Measurements from ENCODE around the gene OBSCN. TPM values are rescaled to one million over a fixed set of nuclear protein-coding genes. Genes with fewer than 3 reads are reported as not detected.

OBSCN gene
- total and polyA plus RNA-seq, 2 experiments from 2014 or later: 1.1 to 5.2 TPM

DNA sequence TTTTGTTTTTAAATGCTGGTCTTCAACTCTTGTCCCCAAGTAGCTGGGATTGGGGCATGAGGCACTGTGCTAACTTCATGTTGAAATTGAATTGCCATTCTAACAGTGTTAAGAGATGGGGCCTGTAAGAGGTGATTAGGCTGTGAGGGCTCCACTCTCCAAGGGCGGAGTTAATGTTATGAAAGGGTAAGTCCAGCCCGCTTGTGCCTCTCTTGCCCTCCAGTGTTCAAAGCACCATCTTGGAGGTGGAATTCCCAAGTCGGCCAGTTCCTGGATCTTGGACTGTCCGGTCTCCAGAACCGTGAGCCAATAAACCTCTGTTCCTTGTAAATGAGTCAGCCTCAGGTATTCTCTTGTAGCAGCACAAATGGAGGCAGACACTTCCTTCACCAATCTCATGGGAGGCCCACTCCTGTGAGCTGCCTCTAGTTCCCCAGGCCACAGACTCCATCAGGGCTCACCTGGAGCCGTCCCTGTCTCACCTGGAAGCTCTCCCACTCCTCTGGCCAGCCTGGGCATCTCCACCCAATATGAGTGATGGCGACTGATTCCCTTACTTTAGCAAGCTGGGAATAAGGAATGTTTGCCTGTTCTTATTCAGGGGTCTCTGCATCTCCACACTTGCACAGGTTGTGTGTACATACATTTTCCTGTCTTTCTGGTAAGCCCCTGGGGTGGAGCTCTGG, 26.7 kb upstream of the OBSCN start:
- Histone ChIP-seq H3K27me3 (replicated peaks; ENCODE audit: insufficient read depth) (no peaks in the 10 kb centered on the region), H4K20me1 (ENCODE audit: insufficient read depth) (no peaks in the 10 kb centered on the region), H2AFZ (no peak overlapping the region), H3K9me2 (ENCODE audit: insufficient read depth) (no peaks in the 10 kb centered on the region), H3K4me1 (ENCODE audit: insufficient read depth) (no peaks in the 10 kb centered on the region), H3K9ac (no peak overlapping the region), H3K79me2 (ENCODE audit: insufficient read depth) (no peaks in the 10 kb centered on the region), H3K36me3 (ENCODE audit: low read depth) (no peaks in the 10 kb centered on the region), H3F3A (ENCODE audit: insufficient read depth) (no peaks in the 10 kb centered on the region), H3K4me3 (no peak overlapping the region), H3K4me2 (ENCODE audit: unreplicated experiment) (no peak overlapping the region), H3K9me3 (ENCODE audit: low read depth) (no peaks in the 10 kb centered on the region), H3K27ac (no peak overlapping the region)
- WGBS, 2 experiments (ENCODE audit: low coverage in 1 of 2, low lambda C conversion rate in 2 of 2, missing lambda C conversion rate in 2 of 2): 88% methylated on average over 7 of the region's 7 CpGs
- DNase-seq: no peak
- TF ChIP-seq EZH2phosphoT487 (IDR thresholded peaks at IDR 0.05; ENCODE audit: insufficient read depth, low read depth): no peak
- no peak for TF ChIP-seq EZH2 (IDR thresholded peaks at IDR 0.05; ENCODE audit: insufficient read depth, poor library complexity, severe bottlenecking)
- in situ Hi-C loops (cut with MboI): no loop called here

DNA sequence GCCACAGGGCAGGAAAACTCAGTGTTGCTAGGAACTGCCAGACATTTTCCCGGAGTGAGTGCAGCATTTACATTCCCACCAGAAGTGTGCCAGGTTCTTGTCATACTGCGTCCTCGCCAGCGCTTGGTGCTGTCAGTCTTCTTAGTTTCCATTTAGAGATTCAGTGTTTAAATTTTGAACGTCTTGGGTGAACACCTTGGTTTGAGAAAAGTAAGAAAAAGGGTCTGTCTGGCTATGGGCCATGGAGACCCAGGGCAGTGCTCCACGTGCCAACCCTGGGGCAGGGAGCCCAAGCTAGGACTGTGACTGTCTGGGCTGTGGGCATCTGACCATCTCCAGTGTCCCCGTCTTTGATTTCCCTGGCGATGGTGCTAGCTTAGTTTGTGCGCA, 26.2 kb upstream of the OBSCN start:
- H4K20me1 ChIP-seq (ENCODE audit: insufficient read depth): no peaks in the 10 kb centered on the region
- no peaks in the 10 kb centered on the region for H3K9me3 ChIP-seq (ENCODE audit: low read depth)
- H3K27ac ChIP-seq: no peak overlapping the region
- TF ChIP-seq EZH2 (IDR thresholded peaks at IDR 0.05; ENCODE audit: insufficient read depth, poor library complexity, severe bottlenecking): no peak
- no peak for TF ChIP-seq EZH2phosphoT487 (IDR thresholded peaks at IDR 0.05; ENCODE audit: insufficient read depth, low read depth)
- H3K4me3 ChIP-seq: no peak overlapping the region
- H3K9me2 ChIP-seq (ENCODE audit: insufficient read depth): no peaks in the 10 kb centered on the region
- DNase-seq: no peak
- H3F3A ChIP-seq (ENCODE audit: insufficient read depth): no peaks in the 10 kb centered on the region
- in situ Hi-C loops (cut with MboI): no loop called here
- H3K9ac ChIP-seq: no peak overlapping the region
- H3K4me1 ChIP-seq (ENCODE audit: insufficient read depth): no peaks in the 10 kb centered on the region
- no peaks in the 10 kb centered on the region for H3K27me3 ChIP-seq (replicated peaks; ENCODE audit: insufficient read depth)
- no peak overlapping the region for H3K4me2 ChIP-seq (ENCODE audit: unreplicated experiment)
- no peak overlapping the region for H2AFZ ChIP-seq
- H3K36me3 ChIP-seq (ENCODE audit: low read depth): no peaks in the 10 kb centered on the region
- 76 to 80% methylated on average over 9 of the region's 9 CpGs for WGBS, 2 experiments (ENCODE audit: low coverage in 1 of 2, low lambda C conversion rate in 2 of 2, missing lambda C conversion rate in 2 of 2)
- H3K79me2 ChIP-seq (ENCODE audit: insufficient read depth): no peaks in the 10 kb centered on the region

DNA sequence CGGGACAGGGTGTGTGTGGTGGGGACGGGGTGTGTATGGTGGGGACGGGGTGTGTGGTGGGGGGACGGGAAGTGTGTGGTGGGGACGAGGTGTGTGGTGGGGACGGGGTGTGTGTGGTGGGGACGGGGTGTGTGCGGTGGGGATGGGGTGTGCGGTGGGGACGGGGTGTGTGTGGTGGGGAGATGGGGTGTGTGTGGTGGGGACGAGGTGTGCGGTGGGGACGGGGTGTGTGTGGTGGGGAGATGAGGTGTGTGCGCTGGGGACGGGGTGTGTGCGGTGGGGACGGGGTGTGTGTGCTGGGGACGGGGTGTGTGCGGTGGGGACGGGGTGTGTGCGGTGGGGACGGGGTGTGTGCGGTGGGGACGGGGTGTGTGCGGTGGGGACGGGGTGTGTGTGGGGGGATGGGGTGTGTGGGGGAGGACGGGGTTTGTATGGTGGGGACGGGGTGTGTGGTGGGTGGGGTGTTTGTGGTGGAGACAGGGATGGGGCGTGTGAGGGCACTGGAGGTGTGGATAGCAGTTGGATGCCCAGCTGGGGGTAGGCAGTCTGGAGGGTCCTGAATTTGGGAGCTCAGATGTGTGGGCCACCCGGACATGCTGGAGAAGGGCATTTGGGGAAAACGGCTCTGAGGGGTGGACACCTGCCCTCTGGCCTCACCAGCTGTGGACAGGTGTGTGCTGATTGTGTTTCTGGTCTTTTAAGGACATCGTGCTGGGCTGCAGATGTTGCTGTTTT, 25.4 kb upstream of the OBSCN start:
- H3K4me2 ChIP-seq (ENCODE audit: unreplicated experiment): no peak overlapping the region
- no peaks in the 10 kb centered on the region for H3K27me3 ChIP-seq (replicated peaks; ENCODE audit: insufficient read depth)
- H3F3A ChIP-seq (ENCODE audit: insufficient read depth): no peaks in the 10 kb centered on the region
- no peaks in the 10 kb centered on the region for H3K79me2 ChIP-seq (ENCODE audit: insufficient read depth)
- in situ Hi-C loops (cut with MboI): no loop called here
- H2AFZ ChIP-seq: no peak overlapping the region
- no peaks in the 10 kb centered on the region for H4K20me1 ChIP-seq (ENCODE audit: insufficient read depth)
- no peaks in the 10 kb centered on the region for H3K36me3 ChIP-seq (ENCODE audit: low read depth)
- H3K9me2 ChIP-seq (ENCODE audit: insufficient read depth): no peaks in the 10 kb centered on the region
- no peak overlapping the region for H3K4me3 ChIP-seq
- TF ChIP-seq EZH2phosphoT487 (IDR thresholded peaks at IDR 0.05; ENCODE audit: insufficient read depth, low read depth): no peak
- no peak for TF ChIP-seq EZH2 (IDR thresholded peaks at IDR 0.05; ENCODE audit: insufficient read depth, poor library complexity, severe bottlenecking)
- WGBS, 2 experiments (ENCODE audit: low coverage in 1 of 2, low lambda C conversion rate in 2 of 2, missing lambda C conversion rate in 2 of 2): 92 to 93% methylated on average over 4 to 32 of the region's 32 CpGs
- H3K4me1 ChIP-seq (ENCODE audit: insufficient read depth): no peaks in the 10 kb centered on the region
- H3K27ac ChIP-seq: no peak overlapping the region
- no peaks in the 10 kb centered on the region for H3K9me3 ChIP-seq (ENCODE audit: low read depth)
- DNase-seq: no peak
- H3K9ac ChIP-seq: no peak overlapping the region

DNA sequence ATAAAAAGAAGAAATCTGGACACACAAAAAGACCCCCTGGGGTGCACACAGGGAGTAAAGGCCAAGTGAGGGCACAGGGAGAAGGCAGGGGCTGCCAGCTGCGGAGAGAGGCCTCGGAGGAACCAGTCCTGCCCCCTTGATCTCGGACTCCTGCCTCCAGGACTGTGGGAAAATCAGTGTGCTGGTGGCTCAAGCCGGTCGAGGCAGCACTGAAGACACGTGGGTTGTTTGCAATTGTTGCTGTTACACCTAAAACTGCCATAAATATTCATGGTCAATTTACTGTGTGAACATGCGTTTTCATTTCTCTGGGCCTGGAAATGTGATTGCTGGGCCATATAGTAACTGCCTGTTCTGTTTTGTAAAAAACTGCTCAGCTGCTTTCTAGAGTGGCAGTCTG, 23.7 kb upstream of the OBSCN start:
- Histone ChIP-seq H3K36me3 (ENCODE audit: low read depth) (no peaks in the 10 kb centered on the region), H4K20me1 (ENCODE audit: insufficient read depth) (no peaks in the 10 kb centered on the region), H3K9ac (no peak overlapping the region), H2AFZ (no peak overlapping the region), H3K27me3 (replicated peaks; ENCODE audit: insufficient read depth) (no peaks in the 10 kb centered on the region), H3K9me3 (ENCODE audit: low read depth) (no peaks in the 10 kb centered on the region), H3K4me1 (ENCODE audit: insufficient read depth) (no peaks in the 10 kb centered on the region), H3K79me2 (ENCODE audit: insufficient read depth) (no peaks in the 10 kb centered on the region), H3F3A (ENCODE audit: insufficient read depth) (no peaks in the 10 kb centered on the region), H3K4me3 (no peak overlapping the region), H3K9me2 (ENCODE audit: insufficient read depth) (no peaks in the 10 kb centered on the region), H3K27ac (no peak overlapping the region), H3K4me2 (ENCODE audit: unreplicated experiment) (no peak overlapping the region)
- WGBS, 2 experiments (ENCODE audit: low coverage in 1 of 2, low lambda C conversion rate in 2 of 2, missing lambda C conversion rate in 2 of 2): 51 to 61% methylated on average over 7 of the region's 7 CpGs
- no peak for DNase-seq
- no peak for TF ChIP-seq EZH2phosphoT487 (IDR thresholded peaks at IDR 0.05; ENCODE audit: insufficient read depth, low read depth)
- in situ Hi-C loops (cut with MboI): no loop called here
